ENCODE data around the gene RNF223. TPM values are rescaled to one million over a fixed set of nuclear protein-coding genes. Genes with fewer than 3 reads are reported as not detected.

RNF223 gene
- total RNA-seq, 1 donor from 2014 or later, result not detected

DNA sequence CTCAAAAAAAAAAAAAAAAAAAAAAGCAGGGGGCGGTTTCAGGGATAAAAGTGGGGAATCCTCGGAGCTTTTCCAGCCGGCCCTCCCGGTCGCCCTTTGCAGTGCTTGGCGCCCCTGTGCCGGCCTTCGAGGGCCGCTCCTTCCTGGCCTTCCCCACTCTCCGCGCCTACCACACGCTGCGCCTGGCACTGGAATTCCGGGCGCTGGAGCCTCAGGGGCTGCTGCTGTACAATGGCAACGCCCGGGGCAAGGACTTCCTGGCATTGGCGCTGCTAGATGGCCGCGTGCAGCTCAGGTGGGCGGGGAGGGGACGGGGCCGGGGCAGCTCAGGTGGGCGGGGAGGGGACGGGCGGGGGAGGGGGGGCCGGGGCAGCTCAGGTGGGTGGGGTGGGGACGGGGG, 25.3 kb downstream of the RNF223 start:
- POLR2A ChIA-PET, result no interaction called here
- intact Hi-C loops (cut with micrococcal nuclease), result no loop called here
- no peak for ATAC-seq (ENCODE audit: low read depth)
- no peak for DNase-seq
- H3K36me3 Mint-ChIP-seq (ENCODE audit: low read depth), result no peaks in the 10 kb centered on the region
- no peak overlapping the region for H3K4me3 Mint-ChIP-seq
- no peak overlapping the region for H3K27ac Mint-ChIP-seq
- H3K27me3 Mint-ChIP-seq, result no peaks in the 10 kb centered on the region
- H3K4me1 Mint-ChIP-seq, result peaks cover 3% of the 10 kb centered on the region
- TF ChIP-seq, protein P1, sequence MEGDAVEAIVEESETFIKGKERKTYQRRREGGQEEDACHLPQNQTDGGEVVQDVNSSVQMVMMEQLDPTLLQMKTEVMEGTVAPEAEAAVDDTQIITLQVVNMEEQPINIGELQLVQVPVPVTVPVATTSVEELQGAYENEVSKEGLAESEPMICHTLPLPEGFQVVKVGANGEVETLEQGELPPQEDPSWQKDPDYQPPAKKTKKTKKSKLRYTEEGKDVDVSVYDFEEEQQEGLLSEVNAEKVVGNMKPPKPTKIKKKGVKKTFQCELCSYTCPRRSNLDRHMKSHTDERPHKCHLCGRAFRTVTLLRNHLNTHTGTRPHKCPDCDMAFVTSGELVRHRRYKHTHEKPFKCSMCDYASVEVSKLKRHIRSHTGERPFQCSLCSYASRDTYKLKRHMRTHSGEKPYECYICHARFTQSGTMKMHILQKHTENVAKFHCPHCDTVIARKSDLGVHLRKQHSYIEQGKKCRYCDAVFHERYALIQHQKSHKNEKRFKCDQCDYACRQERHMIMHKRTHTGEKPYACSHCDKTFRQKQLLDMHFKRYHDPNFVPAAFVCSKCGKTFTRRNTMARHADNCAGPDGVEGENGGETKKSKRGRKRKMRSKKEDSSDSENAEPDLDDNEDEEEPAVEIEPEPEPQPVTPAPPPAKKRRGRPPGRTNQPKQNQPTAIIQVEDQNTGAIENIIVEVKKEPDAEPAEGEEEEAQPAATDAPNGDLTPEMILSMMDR (IDR thresholded peaks at IDR 0.05), result no peak
- CTCF ChIA-PET, result no interaction called here
- no peaks in the 10 kb centered on the region for H3K9me3 Mint-ChIP-seq

DNA sequence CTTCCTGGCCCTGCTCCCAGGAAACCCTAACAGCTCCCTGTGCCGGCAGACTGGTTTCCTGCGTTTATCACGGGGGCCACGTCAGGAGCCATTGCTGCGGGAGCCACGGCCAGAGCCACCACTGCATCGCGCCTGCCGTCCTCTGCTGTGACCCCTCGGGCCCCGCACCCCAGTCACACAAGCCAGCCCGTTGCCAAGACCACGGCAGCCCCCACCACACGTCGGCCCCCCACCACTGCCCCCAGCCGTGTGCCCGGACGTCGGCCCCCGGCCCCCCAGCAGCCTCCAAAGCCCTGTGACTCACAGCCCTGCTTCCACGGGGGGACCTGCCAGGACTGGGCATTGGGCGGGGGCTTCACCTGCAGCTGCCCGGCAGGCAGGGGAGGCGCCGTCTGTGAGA, 26.1 kb downstream of the RNF223 start:
- Mint-ChIP-seq H3K27ac (no peak overlapping the region), H3K4me1 (peaks cover 3% of the 10 kb centered on the region), H3K4me3 (no peak overlapping the region), H3K27me3 (no peaks in the 10 kb centered on the region), H3K36me3 (ENCODE audit: low read depth) (no peaks in the 10 kb centered on the region), H3K9me3 (no peaks in the 10 kb centered on the region)
- CTCF ChIA-PET, result no interaction called here
- TF ChIP-seq, protein P1 (IDR thresholded peaks at IDR 0.05), result no peak
- POLR2A ChIA-PET, result no interaction called here
- DNase-seq (no peak), ATAC-seq (ENCODE audit: low read depth) (no peak)
- intact Hi-C loops (cut with micrococcal nuclease), result no loop called here

DNA sequence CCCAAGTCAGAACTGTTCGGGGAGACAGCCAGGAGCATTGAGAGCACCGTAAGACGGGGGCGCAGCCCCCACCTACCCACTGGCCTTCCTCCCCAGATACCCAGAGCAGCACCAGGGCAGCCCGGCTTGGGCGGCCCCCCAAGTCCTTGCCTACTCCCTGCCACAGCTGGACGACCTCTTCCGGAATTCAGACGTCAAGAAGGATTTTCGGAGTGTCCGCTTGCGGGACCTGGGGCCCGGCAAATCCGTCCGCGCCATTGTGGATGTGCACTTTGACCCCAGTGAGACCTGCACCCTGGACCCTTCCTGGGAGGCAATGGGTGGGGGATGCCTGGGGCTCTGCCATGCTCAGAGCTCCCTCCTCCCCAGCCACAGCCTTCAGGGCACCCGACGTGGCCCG, 26.7 kb downstream of the RNF223 start:
- Mint-ChIP-seq H3K27ac (no peak overlapping the region), H3K9me3 (no peaks in the 10 kb centered on the region), H3K4me1 (peaks cover 3% of the 10 kb centered on the region), H3K4me3 (no peak overlapping the region), H3K36me3 (ENCODE audit: low read depth) (no peaks in the 10 kb centered on the region), H3K27me3 (no peaks in the 10 kb centered on the region)
- CTCF ChIA-PET, result no interaction called here
- POLR2A ChIA-PET, result no interaction called here
- intact Hi-C loops (cut with micrococcal nuclease), result no loop called here
- DNase-seq, result no peak
- ATAC-seq (ENCODE audit: low read depth), result no peak
- TF ChIP-seq, protein P1 (IDR thresholded peaks at IDR 0.05), result no peak

DNA sequence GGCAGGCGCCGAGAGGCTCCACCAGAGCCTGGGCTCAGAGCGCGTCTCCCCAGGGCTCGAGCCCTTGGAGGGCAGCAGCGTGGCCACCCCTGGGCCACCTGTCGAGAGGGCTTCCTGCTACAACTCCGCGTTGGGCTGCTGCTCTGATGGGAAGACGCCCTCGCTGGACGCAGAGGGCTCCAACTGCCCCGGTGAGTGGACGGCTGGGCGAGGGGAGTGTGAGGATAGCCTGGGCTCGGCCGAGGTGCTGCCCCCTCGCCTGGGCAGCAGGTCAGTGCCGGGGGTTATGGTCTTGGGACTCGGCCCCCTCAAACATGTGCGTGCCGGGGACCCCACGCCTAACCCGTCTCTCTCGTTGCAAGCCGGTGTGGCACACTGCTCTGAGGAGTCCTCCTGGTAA, 27.3 kb downstream of the RNF223 start:
- Mint-ChIP-seq H3K4me1 (peaks cover 3% of the 10 kb centered on the region), H3K9me3 (no peaks in the 10 kb centered on the region), H3K27ac (no peak overlapping the region), H3K36me3 (ENCODE audit: low read depth) (no peaks in the 10 kb centered on the region), H3K27me3 (no peaks in the 10 kb centered on the region), H3K4me3 (no peak overlapping the region)
- ChIA-PET CTCF (no interaction called here), POLR2A (no interaction called here)
- ATAC-seq (ENCODE audit: low read depth) (no peak), DNase-seq (no peak)
- intact Hi-C loops (cut with micrococcal nuclease), result no loop called here
- TF ChIP-seq, protein P1 (IDR thresholded peaks at IDR 0.05), result no peak

DNA sequence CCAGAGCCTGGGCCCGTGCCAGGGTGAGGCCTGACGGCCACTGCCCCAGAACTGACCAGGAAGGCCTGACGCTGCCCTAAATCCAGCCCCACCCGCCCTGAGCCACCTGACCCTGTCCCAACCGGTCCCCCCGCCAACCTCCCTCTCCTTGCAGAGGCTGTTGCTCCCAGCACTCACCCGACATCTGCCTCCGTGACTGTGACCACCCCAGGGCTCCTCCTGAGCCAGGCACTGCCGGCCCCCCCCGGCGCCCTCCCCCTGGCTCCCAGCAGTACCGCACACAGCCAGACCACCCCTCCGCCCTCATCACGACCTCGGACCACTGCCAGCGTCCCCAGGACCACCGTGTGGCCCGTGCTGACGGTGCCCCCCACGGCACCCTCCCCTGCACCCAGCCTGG, 27.9 kb downstream of the RNF223 start:
- intact Hi-C loops (cut with micrococcal nuclease), result no loop called here
- no peak overlapping the region for H3K27ac Mint-ChIP-seq
- H3K4me1 Mint-ChIP-seq, result peaks cover 3% of the 10 kb centered on the region
- H3K27me3 Mint-ChIP-seq, result no peaks in the 10 kb centered on the region
- DNase-seq (no peak), ATAC-seq (ENCODE audit: low read depth) (no peak)
- ChIA-PET POLR2A (no interaction called here), CTCF (no interaction called here)
- H3K4me3 Mint-ChIP-seq, result no peak overlapping the region
- TF ChIP-seq, protein P1 (IDR thresholded peaks at IDR 0.05), result no peak
- no peaks in the 10 kb centered on the region for H3K9me3 Mint-ChIP-seq
- no peaks in the 10 kb centered on the region for H3K36me3 Mint-ChIP-seq (ENCODE audit: low read depth)

All from activated B cell treated with CpG ODN at 0.5 μM for 24 hours (primary cell).